Measurements from ENCODE around the gene OR52I1. TPM values are rescaled to one million over a fixed set of nuclear protein-coding genes. Genes with fewer than 3 reads are reported as not detected.
A peak's percentile ranks its signal among the peaks of the same experiment; 100 is the strongest.

The OR52I1 gene, protein sequence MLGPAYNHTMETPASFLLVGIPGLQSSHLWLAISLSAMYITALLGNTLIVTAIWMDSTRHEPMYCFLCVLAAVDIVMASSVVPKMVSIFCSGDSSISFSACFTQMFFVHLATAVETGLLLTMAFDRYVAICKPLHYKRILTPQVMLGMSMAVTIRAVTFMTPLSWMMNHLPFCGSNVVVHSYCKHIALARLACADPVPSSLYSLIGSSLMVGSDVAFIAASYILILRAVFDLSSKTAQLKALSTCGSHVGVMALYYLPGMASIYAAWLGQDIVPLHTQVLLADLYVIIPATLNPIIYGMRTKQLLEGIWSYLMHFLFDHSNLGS
- polyA plus RNA-seq (ENCODE audit: insufficient read length in 10 of 10), result under 1 TPM in 2 of 10 donors, not detected in 8; 0.04 to 0.08 TPM
- long read RNA-seq, donor 1, result 0 reads
- long read RNA-seq, donor 2, result 0 reads
- long read RNA-seq, donor 3, partial matches to known transcripts, result 0 of 1 reads
- long read RNA-seq, donor 3, other reads (novel, unspliced or antisense), result 0 of 1 reads
- long read RNA-seq, donor 4, partial matches to known transcripts, result 0 of 1 reads
- long read RNA-seq, donor 4, other reads (novel, unspliced or antisense), result 0 of 1 reads
- long read RNA-seq, donor 5, result 0 reads
- long read RNA-seq, donor 6, result 0 reads
- long read RNA-seq, donor 7, result 0 reads
- long read RNA-seq, donor 8, result 0 reads
- long read RNA-seq, donor 9, result 0 reads

DNA sequence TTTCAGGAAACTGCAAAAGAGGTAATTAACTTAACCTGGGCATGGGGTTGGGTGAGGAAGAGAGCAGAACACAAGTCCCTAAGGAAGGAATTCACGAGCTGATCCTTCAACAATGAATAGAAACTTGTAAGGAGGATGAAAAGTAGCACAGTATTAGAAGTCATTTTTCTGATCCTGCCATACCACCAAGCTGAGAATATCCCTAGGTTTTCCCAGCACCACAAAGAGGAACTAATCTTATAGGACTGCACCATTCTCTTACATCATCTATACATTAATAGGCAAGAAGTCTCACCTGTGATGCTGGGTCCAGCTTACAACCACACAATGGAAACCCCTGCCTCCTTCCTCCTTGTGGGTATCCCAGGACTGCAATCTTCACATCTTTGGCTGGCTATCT, at the start of gene OR52I1:
Gene OR52I1, plus strand, starts transcription at position 301 of the 400 bp plus-strand sequence. Its CDS starts 0 bp downstream, at position 301.
- DNase-seq, result no peak

DNA sequence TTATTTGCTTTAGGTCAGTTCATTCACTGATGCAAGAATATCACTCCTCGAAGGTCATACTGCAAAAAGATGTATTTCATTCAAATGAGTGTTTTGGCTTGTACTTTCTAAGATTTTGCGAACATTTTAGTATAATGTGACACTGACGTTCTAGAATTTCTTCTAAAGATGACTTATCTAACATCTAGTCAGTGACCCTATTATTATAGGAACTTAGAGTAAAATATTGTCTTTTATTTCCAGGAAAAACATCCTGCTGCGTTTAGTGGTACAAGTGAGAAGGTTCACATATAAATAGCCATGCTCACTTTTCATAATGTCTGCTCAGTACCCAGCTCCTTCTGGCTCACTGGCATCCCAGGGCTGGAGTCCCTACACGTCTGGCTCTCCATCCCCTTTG, 48.9 kb upstream of the OR52I1 start, which contains the start of gene OR52M1:
Gene OR52M1, plus strand, starts transcription at position 301 of the 400 bp plus-strand sequence. Its CDS starts 0 bp downstream, at position 301.
- DNase-seq, result no peak

- no peak for DNase-seq
Measured at GRCh38 chr11:4546878-4547277, 47.0 kb upstream of the OR52I1 start.

DNA sequence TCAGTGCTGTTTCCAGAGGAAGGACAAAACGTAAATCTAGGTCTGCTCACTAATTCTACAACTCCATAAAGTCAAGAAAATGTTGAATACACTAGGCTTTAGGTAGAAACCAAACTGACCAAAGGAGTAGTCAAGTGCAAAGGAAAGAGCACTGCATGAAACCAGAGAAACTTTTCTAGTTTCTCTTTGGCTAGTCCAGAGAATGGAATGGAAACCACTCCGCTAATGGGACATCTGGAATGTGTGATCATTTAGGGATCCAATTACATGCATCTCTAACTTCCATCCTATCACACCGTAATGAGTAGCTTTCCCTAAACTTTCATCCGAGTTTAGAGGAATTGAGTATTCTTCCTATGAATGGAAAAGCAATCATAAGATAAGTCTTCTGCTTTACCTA, 46.4 kb upstream of the OR52I1 start:
- DNase-seq, result no peak

DNA sequence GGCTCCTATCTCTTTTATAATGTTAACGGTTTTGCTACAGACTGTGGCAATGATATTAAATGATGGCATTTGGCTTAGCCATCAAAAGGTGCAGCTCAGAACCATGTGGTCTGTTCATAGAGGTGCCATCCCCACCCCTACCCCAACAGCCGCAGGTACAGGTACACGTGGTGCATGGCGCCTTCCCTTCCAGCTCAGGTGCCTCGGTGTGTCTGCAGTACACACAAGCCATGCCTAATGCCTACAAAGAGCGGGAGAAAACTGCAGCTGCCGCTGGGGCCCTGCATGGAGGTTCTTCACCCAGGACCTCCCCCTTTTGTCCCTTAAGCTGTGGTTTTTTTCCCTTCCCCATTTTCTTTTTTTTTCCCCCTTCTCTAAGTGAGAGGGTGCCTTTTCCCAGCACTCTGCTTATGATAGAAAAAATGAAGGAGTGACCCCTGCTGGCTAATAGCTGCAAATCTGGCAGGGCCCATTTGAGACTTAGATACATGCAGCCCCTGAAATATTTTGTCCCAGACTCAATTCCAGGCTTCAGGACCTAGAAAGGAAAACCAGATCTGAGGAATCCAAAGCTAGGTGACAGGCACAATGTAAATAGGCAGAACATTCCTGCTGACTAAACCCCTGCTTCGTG, 42.4 kb upstream of the OR52I1 start:
- no peak for DNase-seq

- DNase-seq, result no peak
Measured at GRCh38 chr11:4559527-4560440, 34.1 kb upstream of the OR52I1 start.

DNA sequence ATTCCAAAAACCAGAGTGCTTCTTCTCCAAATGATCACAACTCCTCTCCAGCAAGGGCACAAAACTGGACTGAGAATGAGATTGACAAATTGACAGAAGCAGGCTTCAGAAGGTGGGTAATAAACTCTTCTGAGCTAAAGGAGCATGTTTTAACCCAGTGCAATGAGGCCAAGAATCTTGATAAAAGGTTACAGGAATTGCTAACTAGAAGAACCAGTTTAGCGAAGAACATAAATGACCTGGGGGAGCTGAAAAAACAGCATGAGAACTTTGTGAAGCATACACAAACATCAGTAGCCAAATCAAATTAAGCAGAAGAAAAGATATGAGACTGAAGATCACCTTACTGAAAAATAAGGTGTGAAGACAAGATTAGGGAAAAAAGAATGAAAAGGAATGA, 33.4 kb upstream of the OR52I1 start:
- DNase-seq, result no peak

GRCh38 chr11:4565371-4565770, 28.5 kb upstream of the OR52I1 start:
- DNase-seq, result no peak

DNA sequence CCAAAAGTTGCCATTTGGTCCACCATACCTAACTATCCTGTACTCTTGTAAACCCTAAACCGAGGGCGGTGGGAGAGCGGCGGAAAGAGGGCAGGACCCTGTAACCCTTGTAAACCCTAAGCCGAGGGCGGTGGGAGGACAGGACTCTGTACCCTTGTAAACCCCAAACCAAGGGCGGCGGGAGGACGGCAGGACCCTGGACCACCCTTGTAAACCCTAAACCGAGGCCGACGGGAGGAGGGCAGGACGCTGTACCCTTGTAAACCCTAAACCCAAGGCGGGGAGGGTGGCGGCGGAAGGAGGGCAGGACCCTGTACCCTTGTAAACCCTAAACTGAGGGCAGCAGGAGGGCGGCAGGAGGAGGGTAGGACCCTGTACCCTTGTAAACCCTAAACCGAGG, 24.8 kb upstream of the OR52I1 start:
- no peak for DNase-seq

DNA sequence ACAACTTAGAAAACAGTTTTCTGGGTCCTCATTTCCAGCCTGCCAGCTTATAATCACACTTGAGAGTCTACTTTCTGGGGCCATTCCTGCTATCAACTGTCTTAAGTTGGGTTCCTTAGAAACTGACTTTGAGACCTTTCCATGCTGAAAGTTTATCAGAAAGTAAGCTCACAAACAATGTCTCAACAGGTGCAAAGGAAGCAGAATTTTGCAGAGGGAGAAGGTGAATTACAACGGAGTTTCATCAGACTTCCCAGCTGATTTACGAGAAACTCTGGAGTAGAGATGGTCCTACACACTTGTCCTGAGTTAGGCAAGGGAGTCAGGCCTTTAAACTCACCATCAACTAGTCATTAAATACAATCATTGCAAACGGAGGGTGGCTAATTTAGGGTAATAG, 17.0 kb upstream of the OR52I1 start:
- no peak for DNase-seq

DNA sequence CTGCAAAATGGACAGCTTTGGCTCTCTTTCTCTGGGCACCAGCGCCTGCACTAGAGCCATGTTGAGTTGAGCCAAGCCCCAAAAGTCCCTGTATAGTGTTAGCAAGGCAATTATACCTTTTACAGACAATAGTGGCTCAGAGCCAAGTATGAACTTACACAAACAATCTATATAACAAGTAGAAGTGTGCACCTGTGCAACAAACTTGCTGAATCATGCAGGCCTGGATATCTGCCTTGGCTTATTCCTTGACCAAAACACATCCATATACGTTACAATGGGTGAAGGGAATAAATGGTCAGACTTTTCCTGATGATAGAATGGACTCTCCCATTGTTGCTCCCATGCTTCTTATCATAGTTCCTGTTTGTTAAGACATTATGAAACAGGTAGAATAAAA, 16.1 kb upstream of the OR52I1 start:
- no peak for DNase-seq

GRCh38 chr11:4578624-4579023, 15.2 kb upstream of the OR52I1 start:
- no peak for DNase-seq

- no peak for DNase-seq
Measured at GRCh38 chr11:4580124-4580523, 13.7 kb upstream of the OR52I1 start.

DNA sequence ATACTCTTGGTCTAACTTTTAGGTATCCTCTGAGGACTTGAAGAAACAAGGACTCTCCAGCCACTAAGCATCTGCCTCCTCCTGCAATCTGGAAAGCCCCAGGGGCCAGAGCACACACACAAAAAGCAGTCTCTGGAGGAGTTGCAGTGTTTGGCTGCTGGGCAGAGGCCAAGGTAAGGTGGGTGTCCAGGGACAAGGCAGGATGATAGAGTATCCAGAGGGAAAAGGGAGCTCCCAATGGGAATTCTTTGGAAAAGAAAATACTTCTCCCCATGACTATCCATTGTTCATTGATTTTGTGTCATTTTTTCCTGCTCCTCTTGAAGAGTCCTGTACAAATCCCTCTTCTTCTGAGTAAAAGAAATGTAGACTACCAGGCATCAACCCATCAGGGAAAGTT, 12.4 kb upstream of the OR52I1 start, which contains the start of gene OR52I2:
Gene OR52I2, plus strand, starts transcription at position 301 of the 400 bp plus-strand sequence.
- DNase-seq, result no peak

DNA sequence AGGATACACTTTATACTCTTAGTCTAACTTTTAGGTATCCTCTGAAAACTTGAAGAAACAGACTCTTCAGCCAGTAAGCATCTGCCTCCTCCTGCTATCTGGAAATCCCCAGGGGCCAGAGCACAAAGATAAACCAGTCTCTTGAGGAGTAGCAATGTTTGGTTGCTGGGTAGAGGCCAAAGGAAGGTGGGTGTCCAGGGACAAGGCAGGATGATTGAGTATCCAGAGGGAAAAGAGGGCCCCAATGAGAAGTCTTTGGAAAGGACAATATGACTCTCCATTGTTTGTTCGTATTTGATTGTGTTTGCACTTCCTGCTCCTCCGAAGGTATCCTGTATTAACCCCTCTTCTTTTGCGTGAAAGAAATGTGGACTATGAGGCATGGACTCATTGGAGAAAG, 4.8 kb upstream of the OR52I1 start:
- DNase-seq, result no peak

DNA sequence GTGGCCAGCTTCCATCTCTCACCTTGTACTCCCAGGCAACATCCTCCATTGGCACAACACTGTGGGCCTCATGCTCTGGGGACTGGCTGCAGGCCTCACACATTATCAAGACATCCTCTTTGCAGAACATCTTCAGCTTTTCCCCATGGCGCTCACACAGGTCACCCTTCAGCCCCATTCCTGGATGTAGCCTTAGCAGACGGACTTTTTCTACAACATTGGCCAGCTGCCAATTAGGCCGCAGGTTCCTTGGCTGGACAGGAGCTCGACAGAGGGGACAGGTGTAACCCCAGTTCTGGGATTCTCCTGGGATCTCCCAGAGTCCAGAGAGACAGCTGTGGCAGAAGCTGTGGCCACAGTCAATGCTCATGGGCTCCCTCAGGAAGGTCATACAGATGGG, 11.2 kb downstream of the OR52I1 start:
- DNase-seq, result no peak

- DNase-seq, result no peak
Measured at GRCh38 chr11:4606231-4607015, 12.6 kb downstream of the OR52I1 start.

DNA sequence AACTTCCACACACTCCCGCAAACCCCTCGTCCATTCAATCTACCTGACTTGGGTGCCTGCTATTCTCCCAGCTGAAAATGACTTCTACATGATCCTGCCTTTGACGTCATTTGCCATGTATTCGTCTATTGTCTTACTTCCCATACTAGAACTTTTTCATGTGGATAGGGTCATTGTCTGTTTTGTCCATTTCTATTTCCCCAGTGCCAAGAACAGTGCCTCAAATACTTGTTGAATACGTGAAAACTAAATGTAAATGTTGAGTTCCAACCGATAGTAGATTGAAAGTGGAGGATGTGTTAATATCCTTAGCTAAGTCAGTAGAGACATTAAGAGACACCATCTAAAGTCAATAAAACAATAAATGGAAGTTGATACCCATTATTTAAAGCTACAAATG, 13.3 kb downstream of the OR52I1 start:
- DNase-seq, result peak in 1 of 3 donors; percentile 9

DNA sequence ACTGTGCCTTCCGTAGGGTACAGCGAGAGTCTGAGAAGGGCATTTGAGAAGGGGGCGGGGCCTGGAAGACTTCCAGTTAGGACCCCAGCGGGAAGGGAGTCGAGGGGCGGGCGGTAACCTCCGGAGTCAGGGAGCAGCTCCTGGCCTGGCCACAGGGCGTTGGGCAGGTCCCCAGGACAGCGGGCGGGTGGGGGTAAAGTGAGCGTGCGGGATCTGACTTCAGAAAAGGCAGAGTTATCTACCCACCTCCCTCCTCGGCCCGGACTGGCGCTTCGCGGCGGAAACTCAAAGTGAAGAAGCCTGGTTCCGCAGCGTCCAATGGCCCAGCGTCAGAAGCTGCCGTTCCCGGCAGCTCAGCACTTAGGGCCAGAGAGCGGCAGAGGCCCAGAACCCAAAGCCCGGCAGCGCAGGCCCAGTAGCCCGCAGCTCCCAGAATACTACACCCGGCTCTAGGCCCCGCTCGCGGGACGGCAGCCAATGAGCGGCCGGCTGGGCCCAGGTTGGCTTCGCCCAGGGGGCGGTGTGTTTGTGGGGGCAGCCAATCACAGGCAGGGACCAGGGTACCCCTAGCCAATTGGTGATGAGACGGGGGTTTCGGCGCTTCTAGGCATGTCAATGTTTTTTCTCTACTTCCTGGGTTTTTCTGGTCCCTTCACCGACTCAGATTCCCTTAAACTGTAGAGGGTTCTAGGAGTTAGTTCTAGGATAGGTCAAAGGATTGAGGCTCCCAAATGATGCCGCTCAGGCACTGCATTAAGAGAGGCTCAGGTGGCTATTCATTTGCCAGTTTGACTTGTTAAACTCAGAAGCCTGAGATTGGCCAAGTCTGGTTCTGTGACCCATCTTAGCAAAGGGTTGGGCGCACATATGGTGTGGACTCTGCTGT, 14.2 kb downstream of the OR52I1 start, which contains the start of gene TRIM68:
Gene TRIM68, minus strand, starts transcription at position 451 of the 886 bp plus-strand sequence. CDS start 2,727 bp downstream, outside the sequence.
- DNase-seq, result peak; percentile 94 to 97 (median 95)

Data from muscle of back (tissue), 13 donors.